ENCODE measurements around the gene LYZL4.

- TF ChIP-seq POLR2A (IDR thresholded peaks at IDR 0.05), result no peak
- no peak for TF ChIP-seq CTCF (IDR thresholded peaks at IDR 0.05)
Measured at GRCh38 chr3:42439261-42440115, 29.1 kb upstream of the LYZL4 start.

Measured in heart left ventricle (tissue), 13 donors.